ENCODE data around the gene EXOC2.

EXOC2 gene

DNA sequence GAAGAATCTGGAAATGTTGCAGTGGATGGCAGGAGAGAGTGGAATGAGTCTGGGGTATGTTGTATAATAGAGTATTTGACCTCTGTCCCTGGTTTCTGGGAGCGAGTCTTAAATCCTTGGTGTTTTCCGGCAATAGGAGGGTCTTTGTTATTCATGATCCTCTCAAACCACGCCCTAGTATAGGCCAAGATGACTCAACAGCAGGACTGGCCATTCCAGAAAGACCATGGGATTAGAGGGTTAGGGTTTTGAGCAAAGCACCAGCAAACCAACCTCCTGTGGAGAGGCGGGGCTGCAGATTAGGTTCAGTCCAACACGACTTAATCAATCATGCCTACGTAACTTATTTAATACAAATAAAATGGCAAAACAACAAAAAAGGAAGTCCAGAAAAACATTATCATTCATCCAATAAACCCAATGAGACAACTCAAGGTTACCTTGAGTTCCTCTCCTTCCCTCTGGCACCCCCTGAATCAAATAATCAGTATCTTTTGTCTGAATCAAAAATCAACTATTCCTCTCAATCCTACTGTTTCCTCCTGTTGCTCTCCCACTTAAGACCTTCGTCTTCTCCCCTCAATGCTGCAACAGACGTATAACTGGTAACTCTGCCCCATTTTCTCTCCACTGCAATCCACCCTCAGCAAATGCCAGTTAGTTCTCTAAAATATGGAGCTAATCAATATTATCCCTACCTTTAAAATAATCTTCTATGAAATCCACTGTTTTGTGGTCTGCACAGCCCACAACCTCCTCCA is 51.5 kb downstream of the EXOC2 start:
- Mint-ChIP-seq H3K36me3 (peaks cover 13% of the 10 kb centered on the region), H3K27me3 (no peaks in the 10 kb centered on the region), H3K4me3 (no peak overlapping the region), H3K27ac (no peak overlapping the region), H3K4me1 (ENCODE audit: low read depth) (peaks cover 27% of the 10 kb centered on the region), H3K9me3 (ENCODE audit: low read depth) (no peaks in the 10 kb centered on the region)

DNA sequence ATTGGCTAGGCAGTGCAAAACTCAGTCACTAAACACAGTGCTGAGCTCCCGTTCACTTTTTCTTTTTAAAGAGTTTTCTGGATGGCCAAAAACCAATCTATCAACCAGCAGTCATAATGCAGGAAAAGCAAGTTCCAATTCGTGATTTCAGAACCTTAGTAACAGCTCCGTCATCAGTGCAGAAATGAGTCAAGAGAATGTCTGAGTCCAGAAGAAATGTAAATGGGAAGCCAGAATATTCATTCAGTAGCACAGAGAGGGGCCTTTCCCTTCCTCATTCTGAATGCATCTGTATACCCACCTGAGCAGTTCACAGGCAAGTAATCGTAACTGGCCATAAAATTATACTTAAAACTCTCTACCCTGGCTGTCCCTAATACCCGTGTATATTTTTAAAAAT is 56.5 kb downstream of the EXOC2 start:
- no peak overlapping the region for H3K4me3 Mint-ChIP-seq
- H3K9me3 Mint-ChIP-seq (ENCODE audit: low read depth), result no peaks in the 10 kb centered on the region
- H3K27ac Mint-ChIP-seq, result no peak overlapping the region
- no peaks in the 10 kb centered on the region for H3K27me3 Mint-ChIP-seq
- peaks cover 12% of the 10 kb centered on the region for H3K36me3 Mint-ChIP-seq
- H3K4me1 Mint-ChIP-seq (ENCODE audit: low read depth), result peaks cover 7% of the 10 kb centered on the region

DNA sequence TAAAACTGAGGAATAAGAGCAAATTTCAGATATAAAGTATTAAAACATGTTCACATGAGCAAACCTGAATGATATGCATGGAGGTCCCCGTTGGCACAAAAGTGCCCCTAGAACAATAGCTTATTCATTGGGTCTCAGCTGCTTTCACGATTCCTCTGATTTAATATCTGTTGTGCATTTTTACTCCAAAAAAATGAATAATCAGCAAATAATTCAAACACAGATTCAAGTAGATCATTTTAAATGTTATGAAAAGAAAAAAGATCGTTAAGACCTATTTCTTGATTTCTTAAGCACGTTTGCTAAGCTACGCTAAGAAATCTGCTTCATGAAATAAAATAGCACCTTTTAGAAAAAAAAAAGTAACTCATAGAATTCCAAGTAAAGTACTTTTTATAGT is 57.7 kb downstream of the EXOC2 start:
- peaks cover 9% of the 10 kb centered on the region for H3K36me3 Mint-ChIP-seq
- no peaks in the 10 kb centered on the region for H3K27me3 Mint-ChIP-seq
- H3K4me3 Mint-ChIP-seq, result no peak overlapping the region
- H3K9me3 Mint-ChIP-seq (ENCODE audit: low read depth), result no peaks in the 10 kb centered on the region
- H3K27ac Mint-ChIP-seq, result no peak overlapping the region
- peaks cover 7% of the 10 kb centered on the region for H3K4me1 Mint-ChIP-seq (ENCODE audit: low read depth)

DNA sequence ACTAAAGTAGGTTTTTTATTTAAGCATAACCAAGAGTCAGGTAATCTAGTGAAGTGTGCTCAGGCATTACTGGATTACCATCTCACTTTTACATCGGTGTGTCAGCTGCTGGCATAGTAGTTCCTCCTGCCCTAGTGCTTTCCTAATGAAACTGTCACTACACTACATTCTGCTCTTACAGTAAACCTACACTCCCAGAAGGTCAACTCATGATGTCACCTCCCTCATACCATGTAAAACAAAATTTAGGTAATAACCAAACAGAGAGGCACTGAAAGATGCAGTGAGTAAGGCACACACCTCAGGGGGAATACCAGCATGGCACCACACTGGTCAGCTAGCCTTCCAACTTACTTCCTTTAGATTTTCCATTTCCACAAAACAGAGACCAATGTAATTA is 59.3 kb downstream of the EXOC2 start:
- Mint-ChIP-seq H3K9me3 (ENCODE audit: low read depth) (no peaks in the 10 kb centered on the region), H3K27me3 (no peaks in the 10 kb centered on the region), H3K27ac (no peak overlapping the region), H3K4me1 (ENCODE audit: low read depth) (peaks cover 10% of the 10 kb centered on the region), H3K4me3 (no peak overlapping the region), H3K36me3 (peaks cover 9% of the 10 kb centered on the region)

DNA sequence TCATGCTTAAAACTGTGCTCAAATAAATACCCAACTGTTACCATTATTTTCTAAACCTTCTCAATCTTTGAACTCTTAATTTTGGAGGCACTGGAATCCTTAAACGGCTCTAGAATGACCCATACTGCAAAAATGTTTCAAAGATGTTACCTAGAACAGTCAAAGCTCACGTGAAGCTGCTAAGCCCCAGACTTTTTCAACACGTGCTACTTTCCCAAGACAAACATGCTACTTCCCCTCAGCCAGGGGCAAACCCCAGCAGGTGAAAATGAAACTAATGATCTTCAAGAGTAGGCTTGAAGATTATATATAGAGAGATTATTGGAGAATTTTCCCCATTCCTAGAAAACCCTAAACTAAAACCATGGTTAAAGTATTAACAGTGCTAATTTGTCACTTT is 64.2 kb downstream of the EXOC2 start:
- H3K4me3 Mint-ChIP-seq, result no peak overlapping the region
- peaks cover 12% of the 10 kb centered on the region for H3K4me1 Mint-ChIP-seq (ENCODE audit: low read depth)
- no peaks in the 10 kb centered on the region for H3K9me3 Mint-ChIP-seq (ENCODE audit: low read depth)
- peak overlapping the region; percentile 22 for H3K27ac Mint-ChIP-seq
- no peaks in the 10 kb centered on the region for H3K27me3 Mint-ChIP-seq
- peaks cover 9% of the 10 kb centered on the region for H3K36me3 Mint-ChIP-seq

DNA sequence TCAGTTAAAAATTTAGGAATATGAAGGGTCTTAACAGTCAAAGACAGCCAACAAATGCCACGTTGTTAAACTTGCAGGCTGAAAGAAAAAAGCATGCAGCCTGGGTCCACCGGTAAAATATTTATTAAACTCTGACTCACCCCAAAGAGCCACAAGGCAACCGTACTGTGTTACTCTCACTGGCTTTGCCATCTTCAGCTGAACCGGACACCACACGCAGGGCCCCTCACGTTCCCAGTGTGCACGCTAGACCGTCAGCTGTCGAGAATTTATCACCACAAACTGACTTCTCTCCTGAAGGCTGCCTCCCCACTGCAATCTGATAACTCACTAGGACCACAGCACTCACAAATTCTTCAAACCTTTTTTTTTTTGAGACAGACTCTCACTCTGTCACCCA is 66.7 kb downstream of the EXOC2 start:
- H3K4me3 Mint-ChIP-seq, result no peak overlapping the region
- H3K27me3 Mint-ChIP-seq, result no peaks in the 10 kb centered on the region
- no peaks in the 10 kb centered on the region for H3K9me3 Mint-ChIP-seq (ENCODE audit: low read depth)
- peaks cover 8% of the 10 kb centered on the region for H3K36me3 Mint-ChIP-seq
- no peak overlapping the region for H3K27ac Mint-ChIP-seq
- H3K4me1 Mint-ChIP-seq (ENCODE audit: low read depth), result peaks cover 12% of the 10 kb centered on the region

DNA sequence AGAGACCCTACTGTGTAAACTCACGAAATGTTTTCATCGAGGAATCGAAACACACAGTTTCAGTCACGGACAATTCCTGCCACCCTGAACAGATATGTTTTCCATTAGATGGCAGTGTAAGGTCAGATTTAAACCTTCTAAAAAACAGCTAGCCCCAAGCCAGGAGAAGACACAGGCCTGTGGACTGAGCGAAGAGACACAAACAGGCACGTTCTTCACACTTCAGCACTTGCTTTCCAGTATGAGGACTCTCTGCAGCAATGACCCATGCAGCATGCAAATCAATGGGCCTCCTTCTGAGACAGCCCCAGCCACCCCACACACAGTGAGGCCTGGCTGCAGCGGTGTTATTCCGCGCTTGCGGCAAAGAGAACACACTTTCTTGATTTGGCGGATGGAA is 68.0 kb downstream of the EXOC2 start:
- no peaks in the 10 kb centered on the region for H3K27me3 Mint-ChIP-seq
- peaks cover 8% of the 10 kb centered on the region for H3K36me3 Mint-ChIP-seq
- H3K9me3 Mint-ChIP-seq (ENCODE audit: low read depth), result no peaks in the 10 kb centered on the region
- H3K4me3 Mint-ChIP-seq, result no peak overlapping the region
- H3K27ac Mint-ChIP-seq, result no peak overlapping the region
- H3K4me1 Mint-ChIP-seq (ENCODE audit: low read depth), result peaks cover 12% of the 10 kb centered on the region

DNA sequence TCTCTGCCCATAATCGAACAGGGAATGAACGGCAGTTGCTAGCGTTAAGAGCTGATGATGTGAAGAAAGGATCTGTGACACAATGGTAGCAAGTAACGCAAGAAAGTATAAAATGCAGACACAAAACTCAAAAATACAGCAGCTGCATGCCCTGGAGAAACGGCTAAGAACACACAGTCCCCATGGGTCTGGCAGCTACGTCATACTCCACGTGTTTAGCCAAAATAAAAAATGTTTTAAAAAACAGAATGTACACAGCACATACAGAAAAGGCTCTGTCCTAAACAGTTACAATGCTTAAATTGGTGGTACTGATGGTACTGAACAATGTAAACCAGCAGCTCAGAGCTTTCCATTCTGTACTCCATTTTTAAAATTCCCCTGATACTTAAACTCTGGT is 70.5 kb downstream of the EXOC2 start:
- no peaks in the 10 kb centered on the region for H3K27me3 Mint-ChIP-seq
- no peaks in the 10 kb centered on the region for H3K4me1 Mint-ChIP-seq (ENCODE audit: low read depth)
- H3K27ac Mint-ChIP-seq, result no peak overlapping the region
- H3K9me3 Mint-ChIP-seq (ENCODE audit: low read depth), result no peaks in the 10 kb centered on the region
- H3K4me3 Mint-ChIP-seq, result no peak overlapping the region
- peaks cover 11% of the 10 kb centered on the region for H3K36me3 Mint-ChIP-seq

DNA sequence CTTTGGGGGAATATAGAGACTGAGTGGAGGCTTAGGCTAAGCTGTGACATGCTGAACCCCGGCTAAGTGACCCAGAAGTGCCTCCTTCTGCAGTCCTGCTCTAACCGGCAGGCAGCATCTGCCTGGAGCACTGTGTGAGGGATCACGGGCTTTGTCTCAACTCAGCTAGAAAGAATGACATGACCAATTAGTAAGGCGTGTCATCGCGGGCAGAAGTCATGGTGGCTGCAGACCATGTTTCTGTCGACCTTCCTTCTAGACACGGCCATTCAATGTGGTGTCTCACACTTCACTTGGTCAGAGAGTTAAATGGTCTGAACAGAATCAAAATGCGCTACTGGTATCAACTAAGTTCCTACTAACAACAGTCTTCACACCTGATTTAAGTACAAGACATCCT is 71.0 kb downstream of the EXOC2 start:
- Mint-ChIP-seq H3K36me3 (peaks cover 15% of the 10 kb centered on the region), H3K4me1 (ENCODE audit: low read depth) (no peaks in the 10 kb centered on the region)

DNA sequence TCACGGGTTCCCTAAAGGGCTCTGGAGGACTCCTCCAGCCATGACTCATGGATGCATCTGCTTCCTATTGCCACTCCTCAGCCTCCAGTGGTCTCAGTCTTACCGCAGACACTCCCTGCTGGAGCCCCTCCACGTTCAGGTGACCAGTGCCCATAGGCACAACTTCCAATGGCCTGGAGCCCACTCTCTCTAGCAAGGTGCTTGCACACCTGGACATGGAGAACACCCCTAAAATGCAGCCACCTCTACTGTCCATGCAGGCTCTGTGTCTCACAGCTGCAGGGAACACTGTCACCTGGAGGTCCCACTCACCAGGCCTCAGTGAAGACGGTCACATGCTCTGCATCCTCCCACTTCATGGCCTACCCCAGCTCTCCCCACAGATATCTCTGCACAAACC is 72.0 kb downstream of the EXOC2 start:
- Mint-ChIP-seq H3K4me3 (no peak overlapping the region), H3K36me3 (peaks cover 16% of the 10 kb centered on the region), H3K27me3 (no peaks in the 10 kb centered on the region), H3K27ac (no peak overlapping the region), H3K4me1 (ENCODE audit: low read depth) (no peaks in the 10 kb centered on the region), H3K9me3 (ENCODE audit: low read depth) (no peaks in the 10 kb centered on the region)

More for the DNA sequence above, 71.0 kb downstream of the EXOC2 start:
- Mint-ChIP-seq H3K4me3 (no peak overlapping the region), H3K9me3 (ENCODE audit: low read depth) (no peaks in the 10 kb centered on the region), H3K27me3 (no peaks in the 10 kb centered on the region), H3K27ac (no peak overlapping the region)

DNA sequence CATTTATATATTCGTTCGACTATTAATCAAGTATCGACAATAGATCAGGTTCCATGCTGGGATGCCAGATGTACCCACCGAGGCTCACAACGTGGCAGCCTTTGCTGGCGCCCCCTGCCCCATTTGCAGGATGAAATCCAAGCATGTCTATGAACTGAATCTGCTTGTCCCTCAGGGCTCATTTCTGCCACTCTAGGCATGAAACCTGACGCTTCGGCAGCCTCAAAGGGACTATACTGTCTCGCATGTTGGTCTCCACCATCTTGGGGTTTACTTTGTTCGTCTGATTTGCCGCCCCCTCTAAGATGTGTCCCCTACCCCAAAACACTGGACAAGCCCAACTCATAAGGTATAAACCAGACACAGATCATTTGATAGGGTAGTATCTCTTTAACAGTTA is 72.8 kb downstream of the EXOC2 start:
- Mint-ChIP-seq H3K4me3 (no peak overlapping the region), H3K36me3 (peaks cover 19% of the 10 kb centered on the region), H3K27me3 (no peaks in the 10 kb centered on the region), H3K27ac (no peak overlapping the region), H3K9me3 (ENCODE audit: low read depth) (no peaks in the 10 kb centered on the region), H3K4me1 (ENCODE audit: low read depth) (no peaks in the 10 kb centered on the region)

DNA sequence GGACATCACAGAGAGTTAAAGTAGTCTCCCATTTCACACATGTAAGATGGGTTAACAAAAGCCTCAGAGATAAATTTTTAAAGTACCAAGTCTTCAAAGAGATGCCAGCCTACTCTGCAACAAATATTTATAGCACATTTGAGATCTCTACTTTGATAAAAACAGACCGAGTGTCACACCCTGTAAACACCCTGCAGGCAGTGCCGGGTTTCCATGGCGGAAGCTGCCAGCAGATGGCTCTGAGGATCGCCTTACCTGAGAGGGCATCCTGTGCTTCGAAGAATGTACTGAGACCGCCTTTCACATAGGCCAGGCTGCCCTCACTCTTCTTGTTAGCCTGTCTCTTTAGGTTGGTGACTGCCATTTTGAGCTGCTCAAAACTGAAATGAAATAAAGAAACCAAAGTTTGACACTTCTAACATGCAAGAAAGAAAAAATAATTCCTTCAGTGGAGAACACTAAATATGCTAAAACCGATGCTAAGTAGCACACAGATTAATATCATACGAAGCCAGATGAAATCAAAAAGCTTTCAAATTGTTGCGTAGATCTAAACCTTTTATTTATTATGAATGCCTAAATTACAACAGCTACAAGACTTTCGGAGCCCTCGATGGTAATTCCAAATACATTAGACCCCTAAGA is 75.4 kb downstream of the EXOC2 start:
- Mint-ChIP-seq H3K27ac (no peak overlapping the region), H3K4me3 (no peak overlapping the region), H3K4me1 (ENCODE audit: low read depth) (no peaks in the 10 kb centered on the region), H3K27me3 (no peaks in the 10 kb centered on the region), H3K9me3 (ENCODE audit: low read depth) (no peaks in the 10 kb centered on the region), H3K36me3 (peaks cover 14% of the 10 kb centered on the region)

DNA sequence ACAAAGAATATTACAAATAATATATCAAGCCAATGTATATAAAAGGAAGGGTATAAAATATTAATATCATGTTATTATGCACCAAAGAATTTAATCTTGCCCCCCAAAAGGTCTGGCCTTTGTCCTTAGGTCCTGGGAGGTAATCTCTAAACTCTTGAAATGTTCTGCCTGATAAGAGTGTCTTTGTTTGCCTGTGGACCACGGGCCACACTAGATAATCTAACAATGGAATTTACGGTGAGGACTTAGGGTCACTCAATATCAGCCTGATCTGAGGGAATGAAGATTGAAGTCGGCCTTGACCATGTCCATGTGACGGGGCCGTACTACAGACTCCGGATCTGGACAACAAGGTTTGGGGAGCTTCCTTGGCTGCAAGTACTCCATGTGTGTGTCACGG is 79.0 kb downstream of the EXOC2 start:
- Mint-ChIP-seq H3K27ac (no peak overlapping the region), H3K36me3 (peaks cover 17% of the 10 kb centered on the region), H3K4me1 (ENCODE audit: low read depth) (peaks cover 2% of the 10 kb centered on the region), H3K27me3 (no peaks in the 10 kb centered on the region), H3K9me3 (ENCODE audit: low read depth) (no peaks in the 10 kb centered on the region), H3K4me3 (no peak overlapping the region)

DNA sequence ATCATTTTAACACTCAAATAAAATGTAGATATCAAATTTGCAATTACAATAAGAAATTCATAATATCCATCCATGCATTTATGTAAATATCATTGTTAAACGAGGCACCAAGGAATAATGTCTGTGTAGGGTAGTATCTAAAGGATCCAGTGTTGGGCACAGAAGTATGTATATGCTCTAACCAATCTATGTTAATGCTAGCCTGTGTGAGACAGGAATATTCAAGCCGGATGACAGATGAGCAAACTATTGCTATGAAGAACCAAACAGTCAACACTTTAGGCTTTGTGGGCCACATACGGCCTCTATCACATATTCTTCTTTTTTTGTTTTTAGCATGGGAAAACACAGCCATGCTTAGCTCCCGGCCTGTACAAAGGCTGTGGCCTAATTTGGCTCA is 81.0 kb downstream of the EXOC2 start:
- H3K4me3 Mint-ChIP-seq, result no peak overlapping the region
- H3K9me3 Mint-ChIP-seq (ENCODE audit: low read depth), result no peaks in the 10 kb centered on the region
- H3K36me3 Mint-ChIP-seq, result peaks cover 15% of the 10 kb centered on the region
- H3K27ac Mint-ChIP-seq, result no peak overlapping the region
- H3K27me3 Mint-ChIP-seq, result no peaks in the 10 kb centered on the region
- H3K4me1 Mint-ChIP-seq (ENCODE audit: low read depth), result peaks cover 2% of the 10 kb centered on the region

DNA sequence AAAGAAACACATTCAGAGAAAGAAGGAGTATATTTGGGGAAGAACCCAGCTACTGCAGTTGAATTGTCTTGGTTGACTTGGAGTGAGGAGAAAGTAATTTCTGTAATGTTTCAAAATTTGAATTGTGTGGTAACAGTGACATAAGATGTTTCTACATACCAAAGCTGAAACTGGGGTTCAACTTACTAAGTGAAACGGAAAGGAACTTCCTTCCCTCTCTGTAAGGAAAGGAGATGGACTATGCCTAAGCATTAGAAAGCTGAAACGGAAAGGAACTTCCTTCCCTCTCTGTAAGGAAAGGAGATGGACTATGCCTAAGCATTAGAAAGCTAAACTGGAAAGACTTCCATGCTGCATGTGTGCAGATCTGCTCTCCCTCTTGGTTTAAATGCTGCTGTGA is 82.1 kb downstream of the EXOC2 start:
- Mint-ChIP-seq H3K36me3 (peaks cover 21% of the 10 kb centered on the region), H3K27ac (no peak overlapping the region), H3K4me1 (ENCODE audit: low read depth) (peaks cover 2% of the 10 kb centered on the region)

DNA sequence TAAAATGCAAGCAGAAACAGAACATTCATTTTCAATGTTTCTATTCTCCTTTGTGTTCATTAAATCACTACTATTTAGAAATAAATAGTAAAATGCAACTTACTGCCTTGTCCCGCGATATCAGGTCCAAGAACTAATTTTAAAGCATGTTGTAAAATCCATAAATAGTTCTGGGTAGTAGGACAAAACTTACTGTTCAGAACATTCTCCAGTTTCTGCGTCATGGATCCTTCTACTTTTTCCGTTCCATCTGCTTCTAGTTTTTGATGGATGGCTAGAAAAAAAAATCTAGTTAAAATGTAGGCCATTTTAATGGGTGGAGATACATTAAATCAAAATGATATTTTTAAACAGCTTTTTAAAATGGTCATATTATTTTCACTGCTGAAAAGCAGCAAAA is 83.0 kb downstream of the EXOC2 start:
- Mint-ChIP-seq H3K4me1 (ENCODE audit: low read depth) (peaks cover 2% of the 10 kb centered on the region), H3K36me3 (peaks cover 18% of the 10 kb centered on the region), H3K9me3 (ENCODE audit: low read depth) (no peaks in the 10 kb centered on the region), H3K4me3 (no peak overlapping the region), H3K27me3 (no peaks in the 10 kb centered on the region), H3K27ac (no peak overlapping the region)

More for the DNA sequence above, 82.1 kb downstream of the EXOC2 start:
- H3K9me3 Mint-ChIP-seq (ENCODE audit: low read depth), result no peaks in the 10 kb centered on the region
- no peak overlapping the region for H3K4me3 Mint-ChIP-seq
- H3K27me3 Mint-ChIP-seq, result no peaks in the 10 kb centered on the region

All from activated naive CD8-positive, alpha-beta T cell (primary cell).